NCI-H146 treated with DMSO at 0.1 percent for 48 hours (cell line): ENCODE measurements around the gene GCNT2.
"Not testable (repeated sequence)": the region's sequence is repeated elsewhere in the genome, so short reads cannot be mapped to it uniquely, and the experiment has no call there.

Experiments used
- DNase-seq: peaks from one replicate; lab custom pipeline; 2025; ENCODE audit not compliant: unreplicated experiment; lab: John Stamatoyannopoulos, UW

Gene GCNT2

GRCh38 chr6:10543488-10543887 is 22.3 kb downstream of the GCNT2 start:
- no peak for DNase-seq

- no peak for DNase-seq
Observed at GRCh38 chr6:10545482-10545881, 24.3 kb downstream of the GCNT2 start.

- no peak for DNase-seq
Observed at GRCh38 chr6:10547809-10548208, 26.7 kb downstream of the GCNT2 start.

- no peak for DNase-seq
Observed at GRCh38 chr6:10550764-10551163, 29.6 kb downstream of the GCNT2 start.

GRCh38 chr6:10552270-10552810 is 31.2 kb downstream of the GCNT2 start:
- DNase-seq = no peak

- no peak for DNase-seq
Observed at GRCh38 chr6:10553871-10554270, 32.7 kb downstream of the GCNT2 start.

GRCh38 chr6:10554826-10555225 is 33.7 kb downstream of the GCNT2 start:
- no peak for DNase-seq

- peak; percentile 71 for DNase-seq
Observed at GRCh38 chr6:10555625-10556309, 34.6 kb downstream of the GCNT2 start.

- peak; percentile 28 for DNase-seq
Observed at GRCh38 chr6:10556589-10556988, 35.4 kb downstream of the GCNT2 start.

- DNase-seq = peak; percentile 43
Observed at GRCh38 chr6:10556992-10557391, 35.8 kb downstream of the GCNT2 start.

- DNase-seq = peak; percentile 18
Observed at GRCh38 chr6:10557913-10558312, 36.8 kb downstream of the GCNT2 start.

GRCh38 chr6:10558565-10558964 is 37.4 kb downstream of the GCNT2 start:
- peak; percentile 80 for DNase-seq

GRCh38 chr6:10559522-10560152 is 38.5 kb downstream of the GCNT2 start:
- DNase-seq = no peak

- DNase-seq = no peak
Observed at GRCh38 chr6:10561611-10562199, 40.6 kb downstream of the GCNT2 start.

- DNase-seq = no peak
Observed at GRCh38 chr6:10564975-10565673, 44.0 kb downstream of the GCNT2 start.

GRCh38 chr6:10565913-10566312 is 44.8 kb downstream of the GCNT2 start:
- no peak for DNase-seq

- DNase-seq = no peak
Observed at GRCh38 chr6:10567256-10568026, 46.3 kb downstream of the GCNT2 start.

- no peak for DNase-seq
Observed at GRCh38 chr6:10569392-10570127, 48.4 kb downstream of the GCNT2 start.

- DNase-seq = not testable (repeated sequence)
Observed at GRCh38 chr6:10575519-10575918, 54.4 kb downstream of the GCNT2 start.

GRCh38 chr6:10576226-10576625 is 55.1 kb downstream of the GCNT2 start:
- DNase-seq = no peak
